Hepatocyte (in vitro differentiated cells): ENCODE results near the gene LMX1A. TPM values are rescaled to one million over a fixed set of nuclear protein-coding genes. Genes with fewer than 3 reads are reported as not detected.

Experiments
- DNase-seq: peaks from one replicate; pipeline ENCODE4 v3.0.0-alpha.2; 2016; ENCODE audit warnings: low spot score
- H2AFZ ChIP-seq: fragments of 200-600 bp; sonication (generic); 2 replicates; pipeline ENCODE4 v1.6.0; 2016; ENCODE audit warnings: antibody characterized with exemption, mild to moderate bottlenecking
- H3K27ac ChIP-seq: fragments of 200-600 bp; sonication (generic); 2 replicates; pipeline ENCODE4 v1.5.1; 2016; ENCODE audit warnings: mild to moderate bottlenecking
- H3K27me3 ChIP-seq: fragments of 200-600 bp; sonication (generic); 2 replicates; pipeline ENCODE4 v1.6.1; 2016
- H3K36me3 ChIP-seq: fragments of 200-600 bp; sonication (generic); replicated peaks from 2 replicates; pipeline ENCODE4 v1.5.1; 2016; ENCODE audit warnings: low read depth; ENCODE audit not compliant: insufficient read depth
- H3K4me1 ChIP-seq: fragments of 200-600 bp; sonication (generic); 2 replicates; pipeline ENCODE4 v1.5.1; 2016; ENCODE audit warnings: mild to moderate bottlenecking, moderate library complexity; ENCODE audit not compliant: insufficient read depth
- H3K4me2 ChIP-seq: fragments of 200-600 bp; sonication (generic); 2 replicates; pipeline ENCODE4 v1.6.0; 2016
- H3K4me3 ChIP-seq: fragments of 200-600 bp; sonication (generic); 2 replicates; pipeline ENCODE4 v1.5.1; 2016; ENCODE audit warnings: mild to moderate bottlenecking
- H3K79me2 ChIP-seq: fragments of 200-600 bp; sonication (generic); 2 replicates; pipeline ENCODE4 v1.6.0; 2017; ENCODE audit warnings: mild to moderate bottlenecking
- H3K9me2 ChIP-seq: fragments of 200-600 bp; sonication (generic); replicated peaks from 2 replicates; pipeline ENCODE4 v1.6.0; 2017; ENCODE audit warnings: mild to moderate bottlenecking; ENCODE audit not compliant: insufficient read depth
- H3K9me3 ChIP-seq: fragments of 200-600 bp; sonication (generic); 2 replicates; pipeline ENCODE4 v1.5.1; 2016; ENCODE audit warnings: low read depth, mild to moderate bottlenecking
- H4K20me1 ChIP-seq: fragments of 200-600 bp; sonication (generic); 2 replicates; pipeline ENCODE4 v1.6.0; 2016; ENCODE audit warnings: mild to moderate bottlenecking; ENCODE audit not compliant: insufficient read depth, poor library complexity, severe bottlenecking
- CTCF ChIP-seq: fragments of 200-600 bp; sonication (generic); IDR thresholded peaks from 2 replicates; pipeline ENCODE4 v1.5.1; 2016; ENCODE audit warnings: antibody characterized with exemption, mild to moderate bottlenecking; ENCODE audit not compliant: poor library complexity
- EZH2 ChIP-seq: fragments of 200-600 bp; sonication (generic); IDR thresholded peaks from 2 replicates; pipeline ENCODE4 v1.6.1; 2016; ENCODE audit warnings: antibody characterized with exemption, mild to moderate bottlenecking, borderline replicate concordance
- EZH2phosphoT487 ChIP-seq: fragments of 200-600 bp; sonication (generic); IDR thresholded peaks from one replicate; pipeline ENCODE4 v1.6.1; 2018; ENCODE audit warnings: antibody characterized with exemption, mild to moderate bottlenecking, low read depth, moderate library complexity; ENCODE audit not compliant: unreplicated experiment, severe bottlenecking
- WGBS: methylation state at CpG from one replicate; pipeline ENCODE4 v1.1.6; 2016; ENCODE audit warnings: low lambda C conversion rate; ENCODE audit errors: missing lambda C conversion rate; 5-methylcytosine and 5-hydroxymethylcytosine counted together
- polyA plus RNA-seq: library from polyadenylated mRNA; unstranded; fragments of >200 nt; fragmentation: Nextera tagmentation; extraction: Ambion mirVana; gene quantifications from 2 replicates; pipeline ENCODE4 v1.2.1, GENCODE V29; 2016
- total RNA-seq: library from RNA; depleted of rRNA; stranded (reverse); fragments of >200 nt; gene quantifications from 2 replicates; pipeline ENCODE4 v1.2.3, GENCODE V29; 2014

Gene LMX1A
- total and polyA plus RNA-seq, 2 experiments from 2014 or later: not detected

GRCh38 chr1:165254896-165255625, 101.5 kb downstream of the LMX1A start:
- no peak for TF ChIP-seq CTCF
- TF ChIP-seq EZH2phosphoT487: no peak
- no peak for TF ChIP-seq EZH2
- no peak overlapping the region for H2AFZ ChIP-seq

GRCh38 chr1:165254376-165254775, 102.1 kb downstream of the LMX1A start:
- Histone ChIP-seq H3K4me2 (no peak overlapping the region), H3K27ac (no peak overlapping the region), H3K27me3 (no peaks in the 10 kb centered on the region), H2AFZ (no peak overlapping the region), H3K4me3 (no peak overlapping the region), H3K9me3 (no peaks in the 10 kb centered on the region), H3K36me3 (no peaks in the 10 kb centered on the region), H3K4me1 (no peaks in the 10 kb centered on the region), H3K79me2 (no peaks in the 10 kb centered on the region), H3K9me2 (no peaks in the 10 kb centered on the region), H4K20me1 (no peaks in the 10 kb centered on the region)
- DNase-seq: no peak
- WGBS: 78% methylated on average over 4 of the region's 4 CpGs
- TF ChIP-seq CTCF (no peak), EZH2 (no peak), EZH2phosphoT487 (no peak)

More at GRCh38 chr1:165254896-165255625, 101.5 kb downstream of the LMX1A start:
- WGBS: 49% methylated on average over 3 of the region's 3 CpGs
- Histone ChIP-seq H3K36me3 (no peaks in the 10 kb centered on the region), H3K79me2 (no peaks in the 10 kb centered on the region), H3K27me3 (no peaks in the 10 kb centered on the region), H3K9me2 (no peaks in the 10 kb centered on the region), H4K20me1 (no peaks in the 10 kb centered on the region), H3K9me3 (no peaks in the 10 kb centered on the region), H3K4me2 (no peak overlapping the region), H3K4me3 (no peak overlapping the region), H3K27ac (no peak overlapping the region), H3K4me1 (no peaks in the 10 kb centered on the region)
- no peak for DNase-seq

- H3K27me3 ChIP-seq: no peaks in the 10 kb centered on the region
- no peaks in the 10 kb centered on the region for H3K9me2 ChIP-seq
- no peak overlapping the region for H3K27ac ChIP-seq
- TF ChIP-seq CTCF: no peak
- no peak for TF ChIP-seq EZH2phosphoT487
- TF ChIP-seq EZH2: no peak
- no peaks in the 10 kb centered on the region for H3K36me3 ChIP-seq
- no peak overlapping the region for H2AFZ ChIP-seq
- H3K4me2 ChIP-seq: peak overlapping the region; percentile 29
- DNase-seq: no peak
- H3K79me2 ChIP-seq: no peaks in the 10 kb centered on the region
- no peaks in the 10 kb centered on the region for H3K9me3 ChIP-seq
- 26% methylated on average over 2 of the region's 2 CpGs for WGBS
- no peaks in the 10 kb centered on the region for H3K4me1 ChIP-seq
- H3K4me3 ChIP-seq: no peak overlapping the region
- no peaks in the 10 kb centered on the region for H4K20me1 ChIP-seq
These were observed 102.7 kb downstream of the LMX1A start for GRCh38 chr1:165253818-165254254.
